Thoracic aorta (tissue), 2 donors: ENCODE measurements around the gene ZBTB7C. TPM values are rescaled to one million over a fixed set of nuclear protein-coding genes. Genes with fewer than 3 reads are reported as not detected.
A peak's percentile ranks its signal among the peaks of the same experiment; 100 is the strongest.

Source experiments
- ATAC-seq: fragments of 150-250 bp; one replicate; pipeline ENCODE4 v1.8.0; 2017; ENCODE audit warnings: low read depth; ENCODE audit not compliant: insufficient number of reproducible peaks, low FRiP score
- DNase-seq: peaks from one replicate; pipeline ENCODE4 v3.0.0-alpha.2; 2020; ENCODE audit warnings: low spot score
- H3K27ac ChIP-seq, 2 donors: fragments of 200-600 bp; sonication (generic); 1 replicate in 1 of 2; 2 replicates in 1 of 2; pipeline ENCODE4 v1.5.1; 2016; ENCODE audit warnings: mild to moderate bottlenecking in 2 of 2, moderate library complexity in 2 of 2
- H3K27me3 ChIP-seq: fragments of 200-600 bp; sonication (generic); replicated peaks from 2 replicates; pipeline ENCODE4 v1.6.0; 2016; ENCODE audit warnings: mild to moderate bottlenecking; ENCODE audit not compliant: insufficient read depth
- H3K36me3 ChIP-seq: fragments of 200-600 bp; sonication (generic); one replicate; pipeline ENCODE4 v1.5.1; 2016
- H3K4me1 ChIP-seq, 2 donors: fragments of 200-600 bp; sonication (generic); 1 replicate in 1 of 2; 2 replicates in 1 of 2; pipeline versions ENCODE4 v1.5.1 to v1.6.0; 2016; ENCODE audit warnings: low read depth in 2 of 2, mild to moderate bottlenecking in 1 of 2; ENCODE audit not compliant: control insufficient read depth in 1 of 2
- H3K4me3 ChIP-seq: fragments of 200-600 bp; sonication (generic); 2 replicates; pipeline ENCODE4 v1.5.1; 2016; ENCODE audit warnings: mild to moderate bottlenecking
- H3K9me3 ChIP-seq: fragments of 200-600 bp; sonication (generic); 2 replicates; pipeline ENCODE4 v1.5.1; 2016
- CTCF ChIP-seq: fragments of 200-600 bp; sonication (generic); IDR thresholded peaks from one replicate; pipeline ENCODE4 v1.5.1; 2019; ENCODE audit warnings: antibody characterized with exemption
- total RNA-seq, 2 donors: library from RNA; depleted of rRNA; stranded (reverse); fragments of >200 nt; gene quantifications; one replicate each; pipeline versions ENCODE4 v1.1.0 to v1.2.3, GENCODE V29; 2016

Gene ZBTB7C
- total RNA-seq, 2 donors from 2014 or later = 9.6 to 10.9 TPM

GRCh38 chr18:48011926-48012465 is 397.2 kb downstream of the ZBTB7C start:
- peaks cover 0 to 5% of the 10 kb centered on the region in 2 donors for H3K4me1 ChIP-seq
- no peak for TF ChIP-seq CTCF
- H3K9me3 ChIP-seq = no peaks in the 10 kb centered on the region
- no peak for ATAC-seq
- H3K27ac ChIP-seq = no peak overlapping the region
- no peak overlapping the region for H3K4me3 ChIP-seq
- H3K36me3 ChIP-seq = no peaks in the 10 kb centered on the region
- DNase-seq = no peak
- H3K27me3 ChIP-seq = no peaks in the 10 kb centered on the region

- Histone ChIP-seq H3K4me3 (no peak overlapping the region), H3K27ac (no peak overlapping the region), H3K27me3 (no peaks in the 10 kb centered on the region), H3K36me3 (no peaks in the 10 kb centered on the region), H3K9me3 (no peaks in the 10 kb centered on the region), H3K4me1 (peaks cover 0 to 5% of the 10 kb centered on the region in 2 donors)
- no peak for TF ChIP-seq CTCF
- DNase-seq = no peak
- ATAC-seq = no peak
Observed at GRCh38 chr18:48010264-48010663, 398.9 kb downstream of the ZBTB7C start.

GRCh38 chr18:48009116-48009745 is 400.0 kb downstream of the ZBTB7C start:
- DNase-seq (no peak), ATAC-seq (no peak)
- no peak overlapping the region for H3K27ac ChIP-seq
- TF ChIP-seq CTCF = no peak
- H3K27me3 ChIP-seq = no peaks in the 10 kb centered on the region
- H3K4me3 ChIP-seq = no peak overlapping the region
- H3K4me1 ChIP-seq = peaks cover 0 to 5% of the 10 kb centered on the region in 2 donors
- no peaks in the 10 kb centered on the region for H3K9me3 ChIP-seq
- no peaks in the 10 kb centered on the region for H3K36me3 ChIP-seq

GRCh38 chr18:48007955-48008701 is 401.1 kb downstream of the ZBTB7C start:
- no peaks in the 10 kb centered on the region for H3K9me3 ChIP-seq
- ATAC-seq = peak; percentile 53
- H3K27me3 ChIP-seq = no peaks in the 10 kb centered on the region
- TF ChIP-seq CTCF = peak; percentile 43
- peak overlapping the region; percentile 89 for H3K4me3 ChIP-seq
- no peaks in the 10 kb centered on the region for H3K36me3 ChIP-seq
- peaks cover 4 to 13% of the 10 kb centered on the region in 2 donors for H3K4me1 ChIP-seq
- no peak for DNase-seq
- H3K27ac ChIP-seq = no peak overlapping the region

GRCh38 chr18:48007381-48007780 is 401.8 kb downstream of the ZBTB7C start:
- ATAC-seq (no peak), DNase-seq (no peak)
- Histone ChIP-seq H3K36me3 (no peaks in the 10 kb centered on the region), H3K4me3 (peak overlapping the region; percentile 89), H3K27me3 (no peaks in the 10 kb centered on the region), H3K27ac (no peak overlapping the region), H3K4me1 (peaks cover 4 to 18% of the 10 kb centered on the region in 2 donors), H3K9me3 (no peaks in the 10 kb centered on the region)
- no peak for TF ChIP-seq CTCF
